ENCODE results near the gene CHPF.

The CHPF gene

GRCh38 chr2:219530048-219530963 lies 13.3 kb downstream of the CHPF start:
- peak; percentile 85 for DNase-seq

DNA sequence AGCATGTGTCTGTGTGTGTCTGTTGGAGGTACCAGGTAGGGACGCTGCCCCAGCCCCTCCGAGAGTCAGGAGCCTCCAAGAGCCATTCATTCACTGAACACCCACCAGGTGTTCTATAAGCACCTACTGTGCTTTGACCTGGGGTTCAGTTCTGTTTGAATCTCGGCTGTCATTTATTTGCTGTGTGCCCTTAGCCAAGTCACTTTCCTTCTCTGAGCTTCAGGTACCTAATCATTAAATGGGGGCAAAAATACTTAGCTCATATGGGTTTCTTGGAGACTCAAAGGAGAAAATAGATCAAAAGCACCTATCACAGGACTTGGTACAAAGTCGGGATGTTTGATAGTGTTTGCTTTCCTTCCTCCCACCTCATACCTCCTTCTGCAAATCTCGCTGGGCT lies 16.1 kb downstream of the CHPF start:
- no peak for DNase-seq

GRCh38 chr2:219527076-219527394 lies 16.6 kb downstream of the CHPF start:
- no peak for DNase-seq

- no peak for DNase-seq
Observed at GRCh38 chr2:219526320-219527075, 17.1 kb downstream of the CHPF start.

DNA sequence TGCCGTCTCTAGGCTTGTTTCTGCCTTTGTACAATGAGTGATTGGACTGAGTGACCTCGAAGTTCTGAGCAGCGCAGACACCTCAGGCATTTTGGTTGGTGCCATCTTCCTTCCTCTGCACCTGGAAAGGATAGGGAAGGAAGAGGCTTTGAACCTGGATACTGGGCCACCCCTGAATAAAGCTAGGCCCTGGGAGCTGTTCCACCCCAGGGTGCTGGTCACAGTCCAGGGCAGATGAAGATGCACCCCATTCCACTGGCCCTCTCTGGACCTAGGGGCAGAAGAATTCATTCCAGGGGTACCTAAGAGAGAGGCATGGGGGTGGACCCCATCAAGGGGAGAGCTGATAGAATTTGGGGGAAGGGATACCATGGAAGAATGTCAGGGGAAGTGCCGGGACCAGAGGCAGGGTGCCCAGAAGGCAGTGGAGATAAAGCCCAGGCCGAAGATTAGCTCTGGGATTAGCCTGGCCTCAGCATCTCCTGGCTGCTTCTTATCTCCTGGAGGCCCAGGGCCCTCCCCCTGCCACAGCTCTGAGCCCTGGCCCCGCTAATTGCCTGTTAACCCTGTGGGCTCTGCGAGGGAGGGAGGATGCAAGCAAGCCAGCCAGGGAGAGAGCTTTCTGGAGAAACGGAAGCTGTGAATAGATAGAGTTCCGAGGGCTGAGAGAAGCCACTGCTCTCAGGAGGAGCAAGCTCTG lies 17.9 kb downstream of the CHPF start:
- DNase-seq = no peak

DNA sequence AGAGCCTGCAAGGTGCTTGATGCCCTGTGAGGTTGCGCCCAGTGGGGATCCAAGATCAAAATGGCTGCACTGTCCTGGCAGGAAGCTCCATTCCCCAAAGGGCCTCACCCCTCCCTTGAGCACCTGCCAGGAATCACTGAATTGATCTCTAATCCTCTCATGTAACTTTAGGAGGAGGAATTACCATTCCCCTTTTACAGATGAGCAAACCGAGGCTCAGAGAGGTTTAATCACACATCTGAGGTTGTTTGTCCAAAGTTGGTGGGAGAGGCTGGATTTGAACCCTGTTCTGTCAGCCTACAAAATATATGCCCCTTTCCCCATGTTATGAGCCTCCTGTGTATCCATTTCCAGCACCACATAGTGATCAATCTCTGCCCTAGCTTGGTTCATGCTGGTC lies 18.8 kb downstream of the CHPF start:
- DNase-seq = no peak

DNA sequence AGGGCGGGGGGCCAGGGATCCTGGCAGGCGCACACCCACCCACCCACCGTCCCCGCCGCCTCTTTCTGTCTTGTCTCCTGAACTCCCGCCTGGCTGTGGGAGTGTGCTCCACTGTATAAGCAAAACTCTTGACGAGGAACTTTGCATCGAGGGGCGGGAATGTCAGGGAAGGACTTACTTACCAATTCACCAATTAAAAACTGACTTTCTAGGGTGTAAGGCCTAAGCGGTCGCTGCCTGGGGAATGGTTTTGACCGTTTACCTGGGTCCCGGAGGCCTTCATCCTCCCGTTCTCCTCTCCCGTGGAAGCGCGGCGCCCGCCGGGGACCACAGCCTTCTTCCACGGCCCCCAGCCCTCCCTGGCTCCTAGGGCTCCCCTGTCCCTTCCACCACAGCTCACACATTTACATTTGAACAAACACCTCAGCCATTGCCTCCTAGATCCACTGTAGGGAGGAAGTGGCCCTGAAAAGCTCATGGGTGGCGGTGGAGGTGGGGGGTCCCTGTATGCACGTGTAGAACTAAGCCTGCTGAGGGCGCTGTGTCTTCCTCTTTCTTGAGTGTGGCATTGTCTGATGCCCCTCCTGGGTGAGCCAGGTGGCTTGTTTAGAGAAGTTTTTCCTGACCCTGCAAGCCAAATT lies 20.5 kb downstream of the CHPF start:
- no peak for DNase-seq

- DNase-seq = no peak
Observed at GRCh38 chr2:219522111-219523030, 21.2 kb downstream of the CHPF start.

DNA sequence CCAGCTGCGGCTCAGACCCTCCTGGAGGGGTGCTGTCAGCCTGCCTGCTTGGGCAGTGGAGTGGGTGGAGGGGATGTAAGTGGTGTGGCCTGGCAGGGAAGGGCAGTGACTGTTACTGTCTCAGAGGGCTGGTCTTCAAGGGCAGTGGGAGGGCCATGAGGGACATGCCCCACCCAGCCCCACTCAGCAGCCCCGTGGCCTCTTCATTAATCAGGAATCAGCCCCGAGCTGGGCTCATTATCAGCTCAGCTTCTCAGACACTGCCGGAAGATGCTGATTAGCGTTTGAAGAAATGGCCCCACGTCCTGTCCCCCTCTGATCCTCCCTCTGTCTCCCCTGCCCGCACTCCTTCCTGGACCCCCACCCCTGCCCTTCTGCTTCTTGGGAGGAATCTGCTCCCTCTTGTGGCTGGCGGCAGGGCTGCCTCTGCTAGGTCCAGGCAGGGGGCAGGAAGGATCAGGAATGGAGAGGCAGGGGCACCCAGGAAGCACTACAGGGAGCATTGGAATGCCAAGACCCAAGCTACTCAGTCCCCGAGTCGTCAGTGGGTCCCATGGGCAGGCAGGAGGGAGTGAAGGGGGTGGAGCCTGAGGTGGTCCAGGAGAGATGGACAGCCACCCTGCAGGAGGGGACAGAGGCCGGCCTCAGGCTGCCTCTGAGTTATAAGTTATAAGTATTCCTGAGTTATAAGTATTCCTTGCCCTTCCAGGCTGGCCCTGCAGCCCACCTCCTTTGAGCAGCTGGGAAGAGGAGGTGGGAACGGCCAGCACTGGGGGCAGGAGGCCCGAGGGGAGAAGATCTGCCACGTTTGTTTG lies 22.3 kb downstream of the CHPF start:
- peak; percentile 44 for DNase-seq

DNA sequence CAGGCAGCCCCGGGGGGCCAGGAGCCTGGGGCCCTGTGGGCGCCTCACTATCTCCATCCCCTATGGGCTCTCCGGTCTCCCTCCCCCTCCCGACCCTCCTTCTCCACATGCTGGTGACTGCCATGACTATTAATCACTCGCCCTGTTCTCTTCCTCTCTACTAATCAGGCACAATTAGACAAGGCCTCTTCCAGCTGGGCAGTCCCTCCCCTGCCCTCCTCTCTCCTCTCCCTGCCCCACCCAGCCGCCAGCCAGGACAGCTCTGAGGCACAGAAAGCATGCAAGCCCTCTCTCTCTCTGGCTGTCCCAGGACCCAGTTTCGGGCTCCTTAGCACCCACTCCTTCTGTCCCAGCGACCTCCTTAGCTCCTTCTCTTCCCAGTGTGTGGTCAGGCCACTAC lies 23.5 kb downstream of the CHPF start:
- no peak for DNase-seq

DNA sequence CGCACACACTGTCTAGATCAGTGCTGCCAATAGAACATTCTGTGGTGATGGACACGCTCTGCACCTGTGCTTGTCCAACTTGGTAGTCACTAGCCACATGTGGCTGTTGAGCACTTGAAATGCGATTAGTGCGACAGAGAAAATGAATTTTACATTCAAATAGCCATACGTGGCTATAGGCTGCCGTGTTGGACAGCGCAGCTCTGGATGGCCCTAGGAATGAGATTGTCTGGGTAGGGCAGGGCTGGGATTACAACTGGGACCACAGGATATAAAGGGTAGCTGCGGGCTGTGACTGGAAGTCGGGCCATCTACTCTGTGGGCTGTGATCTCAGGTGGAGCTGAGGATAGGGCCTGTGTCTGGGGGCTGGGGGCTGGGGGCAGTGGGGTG lies 24.1 kb downstream of the CHPF start:
- DNase-seq = no peak

DNA sequence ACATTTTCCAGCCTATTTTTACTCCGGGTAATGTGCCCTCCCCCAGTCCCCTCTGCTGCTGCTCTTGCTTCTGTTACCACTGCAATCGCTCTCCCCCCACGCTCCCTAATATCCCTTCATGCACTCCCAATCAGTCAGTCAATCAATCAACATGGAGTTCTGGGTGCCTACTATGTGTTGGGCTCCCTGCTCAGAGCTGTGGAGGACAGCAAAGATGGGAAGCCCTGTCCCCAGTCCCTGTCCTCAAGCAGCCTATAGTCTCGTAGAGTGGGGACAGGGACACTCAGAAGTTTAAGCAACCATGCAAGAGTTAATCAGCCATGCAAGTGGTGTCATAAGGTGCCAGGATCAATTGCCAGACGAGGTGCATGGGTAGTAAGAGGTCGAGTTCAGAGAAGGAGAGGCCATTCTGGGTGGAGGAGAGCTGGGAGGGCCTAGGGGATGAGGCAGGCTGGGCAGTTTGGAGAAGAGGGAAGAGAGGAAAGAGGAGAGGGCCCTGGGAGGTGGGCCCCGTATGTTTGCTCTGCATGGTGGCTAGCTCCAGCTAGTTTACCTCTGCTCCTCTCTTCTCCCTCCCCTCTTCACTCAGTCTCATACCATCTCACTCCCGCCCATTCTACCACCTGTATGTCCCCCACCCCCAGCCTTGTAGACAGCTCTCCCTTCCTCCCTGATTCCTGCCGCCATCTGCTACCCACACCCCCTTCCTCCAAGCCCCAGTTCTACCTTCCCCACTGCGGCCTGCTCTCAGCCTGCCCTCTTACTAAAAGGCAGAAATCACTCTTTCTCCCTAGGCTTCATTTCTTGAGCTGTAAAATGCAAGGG lies 25.4 kb downstream of the CHPF start:
- DNase-seq = peak; percentile 86

GRCh38 chr2:219516888-219517287 lies 26.7 kb downstream of the CHPF start:
- no peak for DNase-seq

DNA sequence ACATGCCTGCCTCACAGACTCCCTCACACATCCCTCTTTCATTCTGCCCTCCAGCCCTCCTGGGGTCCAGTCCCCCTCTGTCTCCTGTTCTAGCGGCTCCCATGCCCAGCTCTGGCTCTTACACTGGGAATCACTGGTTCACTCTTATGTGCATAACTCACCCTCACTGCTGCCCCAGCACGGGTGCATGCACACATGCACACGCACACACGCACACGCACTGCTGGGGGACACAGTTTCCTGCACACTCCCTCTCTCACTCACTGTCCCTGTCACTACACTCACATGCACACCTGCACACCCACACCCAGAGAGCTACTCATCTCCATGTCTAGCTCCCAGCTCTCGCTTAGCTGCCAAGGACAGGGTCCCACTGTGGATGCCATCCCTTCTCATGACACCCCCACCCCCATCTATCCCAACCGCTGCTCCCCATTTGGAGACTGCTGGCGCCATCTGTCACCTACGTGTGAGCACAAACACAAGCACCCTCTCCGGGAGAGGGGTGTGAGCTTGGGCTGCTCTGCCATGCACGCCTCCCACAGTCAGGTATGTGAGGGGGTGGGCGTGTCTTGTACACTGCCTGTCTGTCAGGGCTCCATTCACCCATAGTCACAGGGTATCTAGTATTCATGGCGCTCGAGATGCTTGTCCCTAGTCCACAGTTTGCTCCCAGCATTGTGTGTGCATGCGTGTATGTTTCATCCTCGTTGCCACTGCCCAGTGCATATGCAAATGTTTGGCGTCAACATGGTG lies 27.6 kb downstream of the CHPF start:
- DNase-seq = peak; percentile 12

DNA sequence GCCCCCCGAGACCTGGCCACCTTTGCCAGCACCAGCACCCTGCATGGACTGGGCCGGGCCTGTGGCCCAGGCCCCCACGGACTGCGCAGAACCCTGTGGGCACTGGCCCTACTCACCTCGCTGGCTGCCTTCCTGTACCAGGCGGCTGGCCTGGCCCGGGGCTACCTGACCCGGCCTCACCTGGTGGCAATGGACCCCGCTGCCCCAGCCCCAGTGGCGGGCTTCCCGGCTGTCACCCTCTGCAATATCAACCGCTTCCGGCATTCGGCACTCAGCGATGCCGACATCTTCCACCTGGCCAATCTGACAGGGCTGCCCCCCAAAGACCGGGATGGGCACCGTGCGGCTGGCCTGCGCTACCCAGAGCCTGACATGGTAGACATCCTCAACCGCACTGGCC lies 28.8 kb downstream of the CHPF start:
- DNase-seq = no peak

- peak; percentile 75 for DNase-seq
Observed at GRCh38 chr2:219514196-219514761, 29.3 kb downstream of the CHPF start, which contains the start of gene ASIC4. Gene ASIC4 (plus strand): TSS chr2:219514482. CDS start chr2:219514725, 243 bp downstream.

DNA sequence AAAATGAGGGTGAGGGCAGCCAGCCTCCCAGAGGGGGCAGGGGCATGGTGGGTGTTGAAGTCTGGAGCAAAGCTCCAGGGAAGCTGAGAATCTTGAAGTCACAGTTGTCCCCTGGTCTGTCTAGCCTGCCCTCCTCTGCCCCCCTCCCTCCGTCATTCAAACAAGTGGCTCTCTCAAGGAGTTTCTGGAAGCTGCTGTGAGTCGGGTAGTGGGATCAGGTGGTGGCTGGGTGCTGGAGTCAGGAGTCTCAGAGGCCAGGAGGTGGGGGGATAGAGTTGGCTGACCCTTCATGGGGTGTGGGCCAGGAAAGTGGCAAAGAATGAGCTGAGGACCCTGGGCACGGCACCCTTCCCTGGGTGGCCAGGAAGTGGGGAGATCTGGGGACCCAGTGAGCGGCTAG lies 29.8 kb downstream of the CHPF start:
- DNase-seq = no peak

DNA sequence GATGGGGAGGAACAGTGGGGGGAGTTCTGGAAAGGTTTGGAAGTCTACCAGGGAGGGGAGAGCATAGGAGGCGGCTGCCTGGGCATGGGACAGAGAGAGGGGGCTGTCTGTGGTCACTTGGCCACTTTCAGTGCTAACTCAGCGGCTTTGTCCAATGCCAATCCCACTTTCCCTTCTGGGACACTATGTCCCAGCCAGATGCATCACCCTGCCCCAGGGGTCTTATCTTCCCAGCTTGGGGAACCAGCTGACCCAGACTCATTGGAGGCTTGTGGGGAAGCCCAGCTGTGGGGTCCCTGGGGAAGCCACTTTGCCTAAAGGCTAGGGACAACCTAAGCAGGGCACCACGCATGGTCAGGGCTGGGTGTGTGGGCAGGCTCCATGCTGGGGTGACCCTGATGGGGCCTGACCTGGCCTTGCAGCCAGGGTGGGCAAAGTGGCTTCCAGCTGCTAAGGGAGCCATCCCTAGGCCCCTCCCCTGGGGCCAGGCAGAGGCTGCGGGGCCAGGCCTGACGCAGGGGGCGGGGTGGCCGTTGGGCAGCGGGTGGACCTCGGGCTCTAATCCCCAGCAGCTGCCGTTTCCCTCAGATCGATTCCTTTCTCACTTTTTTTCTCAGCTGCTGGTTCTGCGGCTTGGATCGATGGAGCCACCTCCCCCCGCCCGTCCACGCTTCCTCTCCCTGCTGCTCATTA lies 30.9 kb downstream of the CHPF start:
- DNase-seq = no peak
